Measurements from ENCODE around the gene CDC42EP2.

- TF ChIP-seq EZH2 (IDR thresholded peaks at IDR 0.05) (no peak), POLR2AphosphoS5 (IDR thresholded peaks at IDR 0.05; ENCODE audit: borderline replicate concordance, low read depth, low read length) (no peak)
Measured at GRCh38 chr11:65341856-65342255, 27.2 kb downstream of the CDC42EP2 start.

Measured in SK-N-MC (cell line).